ENCODE measurements around the gene SLX4IP.

Gene SLX4IP

GRCh38 chr20:10524034-10524476 is 89.0 kb downstream of the SLX4IP start:
- DNase-seq = peak; percentile 84

- no peak for DNase-seq
Measured at GRCh38 chr20:10524643-10525042, 89.5 kb downstream of the SLX4IP start.

- no peak for DNase-seq
Measured at GRCh38 chr20:10527781-10528180, 92.7 kb downstream of the SLX4IP start.

GRCh38 chr20:10530883-10531282 is 95.8 kb downstream of the SLX4IP start:
- DNase-seq = no peak

- DNase-seq = no peak
Measured at GRCh38 chr20:10531848-10532247, 96.7 kb downstream of the SLX4IP start.

DNA sequence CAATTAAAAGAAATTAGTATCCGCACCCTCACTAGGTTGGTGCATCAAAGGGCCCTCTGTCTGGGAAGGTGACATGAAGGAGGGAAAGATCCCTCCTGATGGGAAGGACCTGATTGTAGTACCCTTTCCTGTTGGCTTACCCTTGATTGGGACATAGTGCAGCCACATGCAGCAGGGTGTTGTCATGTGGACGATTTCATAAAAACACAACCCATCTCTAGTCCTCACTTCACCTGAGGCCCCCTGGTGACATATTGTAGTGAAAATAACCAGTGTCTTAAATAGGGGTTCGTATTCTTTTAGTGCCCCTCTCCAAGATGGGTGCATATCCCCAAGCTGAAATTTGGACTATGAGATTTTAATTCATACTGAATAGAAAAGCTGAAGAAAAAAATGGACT is 97.3 kb downstream of the SLX4IP start:
- no peak for DNase-seq

GRCh38 chr20:10536531-10536930 is 101.4 kb downstream of the SLX4IP start:
- peak; percentile 37 for DNase-seq

DNA sequence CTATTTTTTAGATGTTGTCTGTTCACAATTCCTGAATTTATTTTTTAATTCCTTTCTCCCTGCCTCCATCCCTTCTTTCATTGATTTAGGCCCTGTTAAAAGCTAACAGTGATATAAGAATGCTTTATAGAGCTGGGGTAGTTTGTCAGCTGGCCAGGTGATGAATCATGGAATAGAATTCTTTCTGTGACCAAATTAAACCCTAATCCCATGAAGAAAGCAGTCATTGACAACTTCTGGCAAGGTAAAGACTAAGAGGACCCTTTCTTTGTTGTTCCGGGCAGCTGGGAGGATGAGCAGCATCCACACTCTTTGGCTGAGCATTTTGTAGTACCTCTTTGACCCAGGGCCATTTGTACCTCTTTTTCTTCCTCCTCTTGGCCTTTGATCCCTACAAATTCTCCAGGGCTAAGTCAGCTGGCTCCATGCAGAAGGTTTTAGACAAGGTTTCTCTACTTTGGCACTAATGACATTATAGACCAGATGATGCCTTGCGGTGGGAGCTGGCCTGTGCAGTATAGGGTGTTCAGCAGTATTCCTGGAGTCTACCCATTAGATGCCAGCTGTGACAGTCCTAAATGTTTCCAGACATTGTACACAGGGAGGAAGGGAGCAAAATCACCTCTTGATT is 102.9 kb downstream of the SLX4IP start:
- DNase-seq = no peak

- no peak for DNase-seq
Measured at GRCh38 chr20:10538768-10539167, 103.7 kb downstream of the SLX4IP start.

- DNase-seq = no peak
Measured at GRCh38 chr20:10539818-10540553, 104.9 kb downstream of the SLX4IP start.

DNA sequence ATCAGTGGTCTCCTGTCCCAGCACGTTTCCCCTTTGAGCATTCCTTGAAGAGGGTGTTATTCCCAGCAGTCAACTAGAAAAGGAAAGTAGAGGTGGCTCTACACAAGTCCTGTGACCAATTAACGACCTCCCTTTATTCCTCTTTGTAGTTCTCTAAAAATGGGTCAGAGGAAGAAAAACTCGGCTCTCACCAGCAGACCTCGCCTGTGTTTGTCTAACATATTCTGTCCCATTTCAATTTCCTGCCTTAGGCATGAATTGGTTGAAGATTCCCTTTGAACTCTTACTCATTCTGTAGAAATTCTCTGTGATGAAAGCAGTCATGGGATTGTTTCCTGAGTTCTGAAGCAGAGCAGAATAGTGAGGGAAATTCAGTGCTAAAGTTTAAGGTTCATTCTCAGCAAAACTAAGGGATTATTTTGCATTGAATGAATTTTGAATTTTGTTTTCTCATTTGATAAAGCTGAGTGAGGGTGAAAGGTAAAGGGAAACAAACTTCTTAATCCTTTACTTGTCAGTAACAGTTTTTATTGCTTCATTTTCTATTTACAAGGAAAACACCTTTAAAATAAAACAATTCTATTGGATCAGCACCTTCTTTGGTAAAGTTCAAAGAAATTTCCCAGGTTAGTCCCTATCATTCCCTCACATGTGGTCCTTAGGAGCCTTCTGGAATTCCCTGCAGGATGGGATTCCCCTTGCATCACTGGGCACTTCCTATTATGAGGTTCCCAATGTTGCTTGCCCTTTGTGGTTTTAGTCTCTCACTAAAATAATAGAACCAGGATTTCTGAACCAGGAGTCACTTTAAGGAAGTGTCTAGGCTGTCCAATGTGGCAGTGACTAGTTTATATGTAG is 105.8 kb downstream of the SLX4IP start:
- DNase-seq = no peak

GRCh38 chr20:10541668-10542411 is 106.7 kb downstream of the SLX4IP start:
- DNase-seq = no peak

GRCh38 chr20:10542442-10542841 is 107.3 kb downstream of the SLX4IP start:
- no peak for DNase-seq

DNA sequence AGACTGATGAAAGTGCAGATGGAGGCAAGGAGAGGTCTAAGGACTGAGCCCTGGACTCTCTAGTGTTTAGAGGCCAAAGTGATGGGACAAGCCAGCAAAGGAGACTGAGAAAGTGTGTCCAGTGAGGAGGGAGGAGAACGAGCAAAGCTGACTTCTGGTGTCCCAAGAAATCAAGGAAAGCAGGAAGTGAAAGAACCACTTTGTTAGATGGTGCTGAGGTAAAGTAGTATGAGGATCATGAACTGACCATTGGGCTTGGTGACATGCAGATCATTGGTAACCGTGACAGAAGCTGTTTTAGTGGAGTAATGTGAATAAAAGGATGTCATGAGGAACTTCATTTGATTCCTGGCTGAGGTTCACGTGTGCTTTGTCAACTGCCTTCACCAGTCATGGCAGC is 108.4 kb downstream of the SLX4IP start:
- DNase-seq = no peak

DNA sequence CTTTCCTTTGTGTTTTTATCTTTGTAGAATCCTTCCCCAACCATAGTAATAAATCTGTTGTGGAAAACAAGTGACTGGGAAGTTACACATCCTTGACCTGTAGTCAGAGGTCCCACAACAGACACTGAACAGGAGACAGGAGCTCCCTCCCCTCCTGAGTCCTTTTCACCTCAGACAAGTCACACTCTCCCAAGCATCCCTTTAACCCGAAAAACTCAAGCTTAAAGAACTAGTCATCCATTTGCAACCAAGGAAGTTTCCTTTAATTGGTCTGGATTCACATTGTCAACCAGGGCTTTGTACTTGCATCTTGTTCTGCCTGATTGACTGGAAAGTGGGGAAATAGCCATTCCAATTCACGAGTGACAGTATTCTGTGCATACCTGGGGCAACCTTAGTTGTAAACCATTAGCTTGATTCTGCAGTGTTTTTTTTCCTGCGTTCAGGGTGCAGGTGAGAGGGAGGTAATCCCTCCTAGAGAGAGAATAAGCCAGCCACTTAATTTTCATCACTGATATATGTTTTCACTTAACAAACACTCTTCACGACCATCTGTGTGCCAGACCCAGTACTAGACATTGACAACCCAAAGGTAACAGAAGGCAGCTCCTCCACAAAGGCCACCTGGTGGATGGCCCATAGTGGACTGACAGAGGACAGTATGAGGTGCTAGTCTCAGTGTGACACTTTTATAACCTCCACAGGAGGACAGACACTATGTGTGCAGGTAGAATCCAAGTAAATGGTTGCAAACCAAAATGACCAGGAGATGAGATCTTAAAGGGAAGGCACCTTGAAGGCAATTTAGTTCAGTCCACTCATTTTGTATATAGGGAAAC is 112.4 kb downstream of the SLX4IP start:
- no peak for DNase-seq

DNA sequence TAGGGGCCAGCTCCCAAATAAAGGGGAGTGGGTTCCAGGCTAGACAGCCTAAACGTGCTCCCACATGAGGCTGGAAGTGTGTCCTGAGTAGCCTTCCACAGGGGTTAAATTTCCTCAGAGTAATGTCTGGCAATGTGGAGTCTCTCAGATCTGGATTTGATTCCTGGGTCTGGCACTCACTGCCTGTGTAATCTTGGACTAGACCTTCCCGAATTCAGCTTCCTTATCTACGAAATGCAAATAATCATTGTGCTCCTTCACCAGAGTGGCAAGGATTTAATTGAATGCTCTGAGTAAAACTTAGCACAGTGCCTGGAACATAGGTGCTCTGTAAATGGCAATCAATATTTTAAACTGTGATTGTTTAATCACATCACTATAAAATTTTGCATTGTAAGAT is 114.4 kb downstream of the SLX4IP start:
- DNase-seq = no peak

DNA sequence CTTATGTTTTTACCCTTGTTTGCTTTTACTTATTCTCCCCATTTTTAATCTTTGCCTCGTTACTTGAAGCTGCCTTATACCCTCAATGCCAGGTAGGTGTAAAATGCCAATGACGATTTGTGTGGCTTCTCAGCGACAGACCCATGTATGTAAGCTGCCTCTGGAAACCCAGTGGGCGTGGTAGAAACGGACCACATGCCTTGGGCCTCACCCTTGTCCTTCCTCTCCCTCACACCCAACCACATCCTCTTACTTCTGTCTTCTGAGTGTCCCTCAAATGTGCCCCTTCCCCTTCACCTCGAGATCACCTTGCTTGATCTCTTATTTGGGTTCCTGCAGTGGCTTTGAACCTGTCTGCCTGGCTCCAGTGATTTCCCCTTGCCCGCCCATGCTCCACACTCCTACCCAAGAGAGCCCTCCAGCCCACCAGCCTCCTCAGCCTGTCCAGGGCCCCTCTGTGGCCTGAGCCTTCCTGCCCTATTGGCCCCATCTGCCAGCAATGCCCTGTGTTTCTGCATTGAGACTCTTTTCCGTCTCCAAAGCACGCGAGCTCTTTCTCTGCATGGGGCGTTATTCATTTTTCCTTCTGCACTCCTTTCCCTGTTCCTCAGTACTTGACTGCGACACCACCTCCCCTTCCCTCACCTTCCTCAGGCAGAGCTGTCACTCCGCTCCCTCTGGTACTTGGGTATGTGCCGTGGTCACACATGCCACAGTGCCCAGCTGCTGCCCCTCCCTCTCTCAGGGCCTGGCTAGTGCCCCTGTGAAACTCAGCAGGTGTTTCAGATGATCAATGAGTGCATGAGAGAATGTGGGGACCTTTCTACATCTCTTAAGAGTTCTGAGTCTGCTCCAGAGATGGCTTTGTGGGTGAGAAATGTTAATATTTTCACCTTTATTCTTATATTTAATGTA is 115.4 kb downstream of the SLX4IP start:
- DNase-seq = no peak

- DNase-seq = no peak
Measured at GRCh38 chr20:10551732-10552724, 116.9 kb downstream of the SLX4IP start.

DNA sequence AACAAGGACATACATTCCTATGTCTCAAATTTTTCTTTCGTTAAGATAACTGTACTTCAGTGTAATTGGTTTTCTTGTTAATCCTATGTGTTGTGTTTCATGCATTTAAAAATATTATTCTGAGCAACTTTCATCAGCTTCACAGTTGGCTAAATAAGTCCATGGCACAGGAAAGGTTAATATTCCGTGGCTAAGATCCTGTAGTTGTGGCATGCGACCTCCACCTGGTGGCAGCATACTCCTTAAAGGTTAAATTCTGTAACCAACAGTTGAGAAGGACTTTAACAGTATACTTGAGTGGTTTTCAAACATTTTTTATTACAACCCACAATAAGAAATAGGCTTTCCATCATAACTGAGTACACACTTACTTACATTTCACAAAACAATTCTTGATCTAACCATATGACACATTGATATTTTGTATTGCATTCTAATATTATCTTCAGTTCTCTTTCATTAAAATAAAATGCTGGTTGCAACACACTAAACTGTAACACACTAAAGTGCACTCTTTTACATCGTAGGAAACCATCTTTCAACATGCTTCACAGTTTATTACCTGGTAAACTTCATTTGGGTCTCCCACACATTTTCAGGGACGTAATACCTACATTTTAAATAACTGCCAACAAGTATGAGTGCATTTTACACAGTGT is 118.3 kb downstream of the SLX4IP start:
- DNase-seq = peak; percentile 73

All from femur (tissue), 1 donor.